Upper lobe of left lung (tissue), 4 donors: ENCODE data around the gene AKR1C2.

Experiments used
- CTCF ChIP-seq, 6 experiments: fragments of 450-650 bp in 4 of 6; fragments of 200-600 bp in 2 of 6; sonication (generic) in 2 of 6; IDR thresholded peaks; one replicate each; pipeline ENCODE4 v1.5.1; 2016 to 2019; ENCODE audit warnings: antibody characterized with exemption in 6 of 6
- EP300 ChIP-seq, 4 donors: sonication (generic); formaldehyde crosslinking; IDR thresholded peaks; one replicate each; pipeline ENCODE4 v1.5.1; 2017; ENCODE audit warnings: antibody characterized with exemption in 4 of 4, control low read depth in 2 of 4
- POLR2A ChIP-seq, 4 donors: fragments of 450-650 bp; IDR thresholded peaks; one replicate each; pipeline ENCODE4 v1.5.1; 2016 to 2017; ENCODE audit warnings: antibody characterized with exemption in 4 of 4, mild to moderate bottlenecking in 2 of 4
- POLR2AphosphoS5 ChIP-seq, 2 donors: sonication (generic); formaldehyde crosslinking; IDR thresholded peaks; one replicate each; pipeline ENCODE4 v1.5.1; 2017; ENCODE audit warnings: antibody characterized with exemption in 2 of 2

GRCh38 chr10:4978870-4979269 lies 24.8 kb downstream of the AKR1C2 start:
- TF ChIP-seq CTCF (IDR thresholded peaks at IDR 0.05): no peak
- no peak for TF ChIP-seq POLR2A (IDR thresholded peaks at IDR 0.05)
- no peak for TF ChIP-seq POLR2AphosphoS5 (IDR thresholded peaks at IDR 0.05)
- no peak for TF ChIP-seq EP300 (IDR thresholded peaks at IDR 0.05)
